ENCODE data around the gene KIF5A.

Gene KIF5A

GRCh38 chr12:57623811-57624390 lies 74.1 kb downstream of the KIF5A start:
- TF ChIP-seq, protein P1, sequence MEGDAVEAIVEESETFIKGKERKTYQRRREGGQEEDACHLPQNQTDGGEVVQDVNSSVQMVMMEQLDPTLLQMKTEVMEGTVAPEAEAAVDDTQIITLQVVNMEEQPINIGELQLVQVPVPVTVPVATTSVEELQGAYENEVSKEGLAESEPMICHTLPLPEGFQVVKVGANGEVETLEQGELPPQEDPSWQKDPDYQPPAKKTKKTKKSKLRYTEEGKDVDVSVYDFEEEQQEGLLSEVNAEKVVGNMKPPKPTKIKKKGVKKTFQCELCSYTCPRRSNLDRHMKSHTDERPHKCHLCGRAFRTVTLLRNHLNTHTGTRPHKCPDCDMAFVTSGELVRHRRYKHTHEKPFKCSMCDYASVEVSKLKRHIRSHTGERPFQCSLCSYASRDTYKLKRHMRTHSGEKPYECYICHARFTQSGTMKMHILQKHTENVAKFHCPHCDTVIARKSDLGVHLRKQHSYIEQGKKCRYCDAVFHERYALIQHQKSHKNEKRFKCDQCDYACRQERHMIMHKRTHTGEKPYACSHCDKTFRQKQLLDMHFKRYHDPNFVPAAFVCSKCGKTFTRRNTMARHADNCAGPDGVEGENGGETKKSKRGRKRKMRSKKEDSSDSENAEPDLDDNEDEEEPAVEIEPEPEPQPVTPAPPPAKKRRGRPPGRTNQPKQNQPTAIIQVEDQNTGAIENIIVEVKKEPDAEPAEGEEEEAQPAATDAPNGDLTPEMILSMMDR (IDR thresholded peaks at IDR 0.05; ENCODE audit: low read depth, low read length), result no peak
- H3K4me3 ChIP-seq (ENCODE audit: low read depth, low read length), result no peak overlapping the region

DNA sequence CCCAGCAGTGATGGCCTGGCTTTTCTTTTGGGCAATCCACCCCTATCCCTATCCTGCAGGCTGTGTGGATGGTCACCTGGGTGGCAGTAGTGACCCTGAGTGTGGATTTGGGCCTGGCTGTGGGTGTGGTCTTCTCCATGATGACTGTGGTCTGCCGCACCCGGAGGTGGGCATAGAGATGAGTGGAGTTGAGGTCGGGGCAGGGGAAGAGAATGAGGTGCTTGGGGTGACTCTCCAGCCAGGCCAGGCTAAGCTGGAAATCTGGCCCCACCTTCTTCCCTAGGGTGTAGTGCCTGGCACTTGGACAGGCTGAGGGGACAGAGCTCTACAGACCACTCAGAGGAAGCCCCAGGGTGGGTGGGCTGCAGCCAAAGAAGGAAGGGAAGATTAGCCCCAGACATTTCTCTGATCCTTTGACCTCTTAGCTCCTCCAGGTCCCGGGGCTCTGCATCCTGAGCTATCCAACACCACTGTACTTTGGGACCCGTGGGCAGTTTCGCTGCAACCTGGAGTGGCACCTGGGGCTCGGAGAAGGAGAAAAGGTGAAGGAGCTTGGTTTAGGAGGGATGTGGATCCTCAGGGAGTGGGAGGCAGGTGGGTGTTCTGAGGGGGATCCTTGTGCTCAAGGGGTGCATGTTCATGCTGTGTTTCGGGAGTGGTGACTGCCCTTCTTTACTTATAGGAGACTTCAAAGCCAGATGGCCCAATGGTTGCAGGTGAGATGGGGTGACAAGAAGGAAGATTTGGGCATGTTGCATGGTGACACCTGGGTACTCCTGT lies 74.8 kb downstream of the KIF5A start:
- TF ChIP-seq, protein P1 (IDR thresholded peaks at IDR 0.05; ENCODE audit: low read depth, low read length), result no peak
- no peak overlapping the region for H3K4me3 ChIP-seq (ENCODE audit: low read depth, low read length)

GRCh38 chr12:57625261-57626032 lies 75.6 kb downstream of the KIF5A start:
- TF ChIP-seq, protein P1 (IDR thresholded peaks at IDR 0.05; ENCODE audit: low read depth, low read length), result no peak
- H3K4me3 ChIP-seq (ENCODE audit: low read depth, low read length), result no peak overlapping the region

- H3K4me3 ChIP-seq (ENCODE audit: low read depth, low read length), result no peak overlapping the region
- TF ChIP-seq, protein P1 (IDR thresholded peaks at IDR 0.05; ENCODE audit: low read depth, low read length), result no peak
Measured at GRCh38 chr12:57626111-57626920, 76.5 kb downstream of the KIF5A start.

DNA sequence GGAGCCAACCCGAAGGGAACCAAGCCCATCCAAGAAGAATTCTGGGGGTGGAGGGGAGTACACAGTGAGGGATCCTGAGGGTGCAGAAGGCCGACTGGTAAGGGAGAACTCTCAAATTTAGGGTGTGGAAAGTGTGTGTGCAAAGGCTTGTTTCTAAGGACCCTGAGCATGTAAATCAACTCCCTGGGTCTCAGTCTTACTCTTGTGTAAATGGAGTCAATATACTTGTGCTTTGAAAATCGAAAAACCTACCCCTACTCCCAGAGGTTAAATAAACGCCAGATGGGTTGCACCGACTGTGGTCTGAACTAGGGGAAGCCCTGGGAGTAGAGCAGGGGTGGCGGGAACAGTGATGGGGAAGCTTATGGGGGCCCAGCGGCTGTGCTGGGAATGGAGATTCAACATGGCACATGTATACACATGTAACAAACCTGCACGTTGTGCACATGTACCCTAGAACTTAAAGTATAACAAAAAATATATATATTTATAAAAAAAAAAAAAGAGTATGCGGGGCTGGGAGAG lies 77.1 kb downstream of the KIF5A start:
- TF ChIP-seq, protein P1 (IDR thresholded peaks at IDR 0.05; ENCODE audit: low read depth, low read length), result no peak
- no peak overlapping the region for H3K4me3 ChIP-seq (ENCODE audit: low read depth, low read length)

- H3K4me3 ChIP-seq (ENCODE audit: low read depth, low read length), result no peak overlapping the region
Measured at GRCh38 chr12:57627501-57628279, 77.8 kb downstream of the KIF5A start.

More at GRCh38 chr12:57627501-57628279, 77.8 kb downstream of the KIF5A start:
- TF ChIP-seq, protein P1 (IDR thresholded peaks at IDR 0.05; ENCODE audit: low read depth, low read length), result no peak
